ENCODE data around the gene SLC6A6. TPM values are rescaled to one million over a fixed set of nuclear protein-coding genes. Genes with fewer than 3 reads are reported as not detected.
"Not testable (repeated sequence)": the region's sequence is repeated elsewhere in the genome, so short reads cannot be mapped to it uniquely, and the experiment has no call there.

SLC6A6 gene
- total RNA-seq, 1 donor from 2014 or later, result 19.4 TPM

GRCh38 chr3:14397940-14398796 lies 4.2 kb upstream of the SLC6A6 start:
- no peak for DNase-seq (ENCODE audit: low spot score)

- no peak for DNase-seq (ENCODE audit: low spot score)
Measured at GRCh38 chr3:14398797-14399106, 3.7 kb upstream of the SLC6A6 start.

GRCh38 chr3:14401692-14402303 lies 608 bp upstream of the SLC6A6 start:
- DNase-seq (ENCODE audit: low spot score), result no peak

- DNase-seq (ENCODE audit: low spot score), result peak; percentile 69
Measured at GRCh38 chr3:14403619-14404155, 1.3 kb downstream of the SLC6A6 start.

- DNase-seq (ENCODE audit: low spot score), result no peak
Measured at GRCh38 chr3:14404186-14404585, 1.8 kb downstream of the SLC6A6 start.

GRCh38 chr3:14404631-14405359 lies 2.4 kb downstream of the SLC6A6 start:
- no peak for DNase-seq (ENCODE audit: low spot score)

- no peak for DNase-seq (ENCODE audit: low spot score)
Measured at GRCh38 chr3:14405360-14406238, 3.2 kb downstream of the SLC6A6 start.

- DNase-seq (ENCODE audit: low spot score), result no peak
Measured at GRCh38 chr3:14406336-14406735, 3.9 kb downstream of the SLC6A6 start.

GRCh38 chr3:14406766-14407165 lies 4.4 kb downstream of the SLC6A6 start:
- no peak for DNase-seq (ENCODE audit: low spot score)

GRCh38 chr3:14407203-14407602 lies 4.8 kb downstream of the SLC6A6 start:
- DNase-seq (ENCODE audit: low spot score), result no peak

- DNase-seq (ENCODE audit: low spot score), result not testable (repeated sequence)
Measured at GRCh38 chr3:14409779-14410063, 7.3 kb downstream of the SLC6A6 start.

- no peak for DNase-seq (ENCODE audit: low spot score)
Measured at GRCh38 chr3:14410106-14410502, 7.7 kb downstream of the SLC6A6 start.

- DNase-seq (ENCODE audit: low spot score), result no peak
Measured at GRCh38 chr3:14410503-14411165, 8.2 kb downstream of the SLC6A6 start.

- no peak for DNase-seq (ENCODE audit: low spot score)
Measured at GRCh38 chr3:14411166-14411526, 8.7 kb downstream of the SLC6A6 start.

- no peak for DNase-seq (ENCODE audit: low spot score)
Measured at GRCh38 chr3:14411988-14412387, 9.6 kb downstream of the SLC6A6 start.

- DNase-seq (ENCODE audit: low spot score), result no peak
Measured at GRCh38 chr3:14412831-14413380, 10.5 kb downstream of the SLC6A6 start.

GRCh38 chr3:14413381-14414071 lies 11.1 kb downstream of the SLC6A6 start:
- no peak for DNase-seq (ENCODE audit: low spot score)

- no peak for DNase-seq (ENCODE audit: low spot score)
Measured at GRCh38 chr3:14414846-14415464, 12.5 kb downstream of the SLC6A6 start.

- DNase-seq (ENCODE audit: low spot score), result no peak
Measured at GRCh38 chr3:14415501-14415900, 13.1 kb downstream of the SLC6A6 start.

- DNase-seq (ENCODE audit: low spot score), result no peak
Measured at GRCh38 chr3:14416453-14416852, 14.0 kb downstream of the SLC6A6 start.

Measured in ureter (tissue), 1 donor.